ENCODE data around the gene RETSAT. TPM values are rescaled to one million over a fixed set of nuclear protein-coding genes. Genes with fewer than 3 reads are reported as not detected.

The RETSAT gene
- total and polyA plus RNA-seq, 2 of the 13 experiments (the other 11 are each of a cell fraction or from before 2014, with no cell fraction given) = 46.7 to 61.0 TPM

DNA sequence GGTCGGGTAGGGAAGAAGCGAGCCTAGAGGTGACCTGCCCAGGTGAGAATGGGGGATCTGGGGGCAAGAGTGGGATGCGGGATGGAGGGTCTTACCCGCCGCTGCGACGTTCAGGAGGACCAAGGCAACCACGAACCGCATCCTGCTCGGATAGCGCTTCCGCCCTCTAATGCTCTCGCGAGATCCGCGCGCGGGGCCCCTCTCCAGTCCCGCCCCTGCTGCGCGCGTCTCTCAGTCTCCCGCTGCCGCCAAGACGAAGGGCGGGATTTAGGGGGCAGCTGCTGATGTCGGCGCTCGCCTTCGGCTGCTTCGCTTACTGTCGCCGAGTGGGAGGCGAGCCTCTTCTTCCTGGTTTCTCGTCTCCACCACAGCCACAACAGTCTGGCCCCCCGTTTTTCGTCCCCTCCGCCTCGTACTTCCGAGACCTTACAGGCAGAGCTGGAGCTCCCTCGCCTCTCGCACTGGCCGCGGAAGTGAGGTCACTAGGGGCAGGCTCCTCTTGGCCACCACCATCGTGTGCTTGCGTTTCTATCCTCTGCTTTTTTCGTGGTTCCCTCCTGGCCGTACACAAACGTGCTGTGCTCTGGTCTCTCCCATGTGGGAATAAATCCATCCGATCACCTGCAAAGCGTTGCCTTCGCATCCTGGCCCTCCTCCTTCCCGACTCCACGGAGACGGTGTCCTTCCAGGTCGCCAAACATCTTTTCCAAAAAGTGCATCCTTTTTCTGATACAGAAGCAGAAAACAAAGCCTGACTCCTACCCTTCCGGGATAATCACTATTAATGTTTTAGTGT, 26.3 kb downstream of the RETSAT start, which contains the start of gene TGOLN2 (continued):
- TF ChIP-seq KMT2A (CRISPR knock-in tag; IDR thresholded peaks at IDR 0.05) = peak; percentile 99
- TF ChIP-seq ZKSCAN1 (IDR thresholded peaks at IDR 0.05; ENCODE audit: low read length) = no peak
- peak; percentile 83; the same call in 1 of the 2 replicates for TF ChIP-seq NAIF1 (CRISPR knock-in tag; IDR thresholded peaks at IDR 0.05; ENCODE audit: borderline replicate concordance)
- no peak for TF ChIP-seq ZBTB8A (CRISPR knock-in tag; IDR thresholded peaks at IDR 0.05; ENCODE audit: borderline replicate concordance, low read depth)
- peak; percentile 98; the same call in 1 of the 2 replicates for TF ChIP-seq NFKB2 (CRISPR knock-in tag; IDR thresholded peaks at IDR 0.05; ENCODE audit: borderline replicate concordance)
- peak; percentile 98 for TF ChIP-seq CHD2 (IDR thresholded peaks at IDR 0.05; ENCODE audit: low read depth, low read length)
- TF ChIP-seq FOXP1 (IDR thresholded peaks at IDR 0.05) = no peak
- TF ChIP-seq FOXP1 (CRISPR knock-in tag; IDR thresholded peaks at IDR 0.05) = no peak
- peak; percentile 93; the same call in 1 of the 2 replicates for TF ChIP-seq ZNF782 (CRISPR knock-in tag; IDR thresholded peaks at IDR 0.05; ENCODE audit: borderline replicate concordance)
- 0 out of 2 replicates have a peak, but pooled peaks have one; percentile 74 for TF ChIP-seq ZSCAN30 (CRISPR knock-in tag; IDR thresholded peaks at IDR 0.05)
- TF ChIP-seq ZNF337 (CRISPR knock-in tag; IDR thresholded peaks at IDR 0.05; ENCODE audit: borderline replicate concordance, low read depth) = no peak
- TF ChIP-seq ZNF572 (CRISPR knock-in tag; IDR thresholded peaks at IDR 0.05) = peak; percentile 91; the same call in 1 of the 2 replicates
- TF ChIP-seq, protein P1, sequence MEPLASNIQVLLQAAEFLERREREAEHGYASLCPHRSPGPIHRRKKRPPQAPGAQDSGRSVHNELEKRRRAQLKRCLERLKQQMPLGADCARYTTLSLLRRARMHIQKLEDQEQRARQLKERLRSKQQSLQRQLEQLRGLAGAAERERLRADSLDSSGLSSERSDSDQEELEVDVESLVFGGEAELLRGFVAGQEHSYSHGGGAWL (CRISPR knock-in tag; IDR thresholded peaks at IDR 0.05) = peak; percentile 95; the same call in 1 of the 2 replicates
- TF ChIP-seq, protein P2, sequence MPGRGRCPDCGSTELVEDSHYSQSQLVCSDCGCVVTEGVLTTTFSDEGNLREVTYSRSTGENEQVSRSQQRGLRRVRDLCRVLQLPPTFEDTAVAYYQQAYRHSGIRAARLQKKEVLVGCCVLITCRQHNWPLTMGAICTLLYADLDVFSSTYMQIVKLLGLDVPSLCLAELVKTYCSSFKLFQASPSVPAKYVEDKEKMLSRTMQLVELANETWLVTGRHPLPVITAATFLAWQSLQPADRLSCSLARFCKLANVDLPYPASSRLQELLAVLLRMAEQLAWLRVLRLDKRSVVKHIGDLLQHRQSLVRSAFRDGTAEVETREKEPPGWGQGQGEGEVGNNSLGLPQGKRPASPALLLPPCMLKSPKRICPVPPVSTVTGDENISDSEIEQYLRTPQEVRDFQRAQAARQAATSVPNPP (CRISPR knock-in tag; IDR thresholded peaks at IDR 0.05) = 0 out of 2 replicates have a peak, but pooled peaks have one; percentile 76
- 0 out of 2 replicates have a peak, but pooled peaks have one; percentile 75 for TF ChIP-seq ZNF235 (CRISPR knock-in tag; IDR thresholded peaks at IDR 0.05; ENCODE audit: borderline replicate concordance)
- TF ChIP-seq YEATS4 (CRISPR knock-in tag; IDR thresholded peaks at IDR 0.05; ENCODE audit: borderline replicate concordance) = peak; percentile 96
- peak; percentile 38 for TF ChIP-seq SNAI1 (CRISPR knock-in tag; IDR thresholded peaks at IDR 0.05; ENCODE audit: borderline replicate concordance)
- TF ChIP-seq SP4 (CRISPR knock-in tag; IDR thresholded peaks at IDR 0.05) = peak; percentile 73; the same call in 1 of the 2 replicates
- TF ChIP-seq, protein P3, sequence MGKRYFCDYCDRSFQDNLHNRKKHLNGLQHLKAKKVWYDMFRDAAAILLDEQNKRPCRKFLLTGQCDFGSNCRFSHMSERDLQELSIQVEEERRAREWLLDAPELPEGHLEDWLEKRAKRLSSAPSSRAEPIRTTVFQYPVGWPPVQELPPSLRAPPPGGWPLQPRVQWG (CRISPR knock-in tag; IDR thresholded peaks at IDR 0.05; ENCODE audit: borderline replicate concordance, low read depth) = no peak
- TF ChIP-seq, protein P4, sequence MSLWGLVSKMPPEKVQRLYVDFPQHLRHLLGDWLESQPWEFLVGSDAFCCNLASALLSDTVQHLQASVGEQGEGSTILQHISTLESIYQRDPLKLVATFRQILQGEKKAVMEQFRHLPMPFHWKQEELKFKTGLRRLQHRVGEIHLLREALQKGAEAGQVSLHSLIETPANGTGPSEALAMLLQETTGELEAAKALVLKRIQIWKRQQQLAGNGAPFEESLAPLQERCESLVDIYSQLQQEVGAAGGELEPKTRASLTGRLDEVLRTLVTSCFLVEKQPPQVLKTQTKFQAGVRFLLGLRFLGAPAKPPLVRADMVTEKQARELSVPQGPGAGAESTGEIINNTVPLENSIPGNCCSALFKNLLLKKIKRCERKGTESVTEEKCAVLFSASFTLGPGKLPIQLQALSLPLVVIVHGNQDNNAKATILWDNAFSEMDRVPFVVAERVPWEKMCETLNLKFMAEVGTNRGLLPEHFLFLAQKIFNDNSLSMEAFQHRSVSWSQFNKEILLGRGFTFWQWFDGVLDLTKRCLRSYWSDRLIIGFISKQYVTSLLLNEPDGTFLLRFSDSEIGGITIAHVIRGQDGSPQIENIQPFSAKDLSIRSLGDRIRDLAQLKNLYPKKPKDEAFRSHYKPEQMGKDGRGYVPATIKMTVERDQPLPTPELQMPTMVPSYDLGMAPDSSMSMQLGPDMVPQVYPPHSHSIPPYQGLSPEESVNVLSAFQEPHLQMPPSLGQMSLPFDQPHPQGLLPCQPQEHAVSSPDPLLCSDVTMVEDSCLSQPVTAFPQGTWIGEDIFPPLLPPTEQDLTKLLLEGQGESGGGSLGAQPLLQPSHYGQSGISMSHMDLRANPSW (CRISPR knock-in tag; IDR thresholded peaks at IDR 0.05; ENCODE audit: borderline replicate concordance) = peak; percentile 99
- peak; percentile 52; the same call in 1 of the 2 replicates for TF ChIP-seq ATAD3A (CRISPR knock-in tag; IDR thresholded peaks at IDR 0.05)
- no peak for TF ChIP-seq ZNF850 (CRISPR knock-in tag; conservative IDR thresholded peaks at IDR 0.05)
- TF ChIP-seq ZNF883 (CRISPR knock-in tag; IDR thresholded peaks at IDR 0.05; ENCODE audit: not compliant biosample characterization) = peak; percentile 95
- TF ChIP-seq DR1 (CRISPR knock-in tag; IDR thresholded peaks at IDR 0.05) = peak; percentile 97

All from HepG2 (cell line).